ENCODE data around the gene IRX4. TPM values are rescaled to one million over a fixed set of nuclear protein-coding genes. Genes with fewer than 3 reads are reported as not detected.

The IRX4 gene
- total and polyA plus RNA-seq, 4 donors, result 0.06 to 0.54 (median 0.34) TPM

GRCh38 chr5:1894243-1894642, 11.5 kb upstream of the IRX4 start:
- Histone ChIP-seq H3K27me3 (ENCODE audit: control insufficient read depth, insufficient read depth, low read length) (peaks cover 14% of the 10 kb centered on the region), H3K9me3 (ENCODE audit: control insufficient read depth, insufficient read depth, low read length) (no peaks in the 10 kb centered on the region), H3K36me3 (ENCODE audit: control insufficient read depth, insufficient read depth, low read length) (no peaks in the 10 kb centered on the region), H3K27ac (ENCODE audit: low read depth, low read length) (no peak overlapping the region), H3K4me1 (ENCODE audit: control insufficient read depth, insufficient read depth, low read length) (peaks cover 8% of the 10 kb centered on the region), H3K4me3 (ENCODE audit: low read depth, low read length) (no peak overlapping the region)
- no peak for DNase-seq (ENCODE audit: low read depth in 4 of 6, low spot score in 6 of 6)
- 63% methylated on average over 4 of the region's 8 CpGs for WGBS (ENCODE audit: insufficient coverage)

- 80% methylated on average over 10 of the region's 10 CpGs for WGBS (ENCODE audit: insufficient coverage)
- H3K4me1 ChIP-seq (ENCODE audit: control insufficient read depth, insufficient read depth, low read length), result peaks cover 8% of the 10 kb centered on the region
- H3K27ac ChIP-seq (ENCODE audit: low read depth, low read length), result no peak overlapping the region
These were observed 11.0 kb upstream of the IRX4 start for GRCh38 chr5:1893754-1894153.

DNA sequence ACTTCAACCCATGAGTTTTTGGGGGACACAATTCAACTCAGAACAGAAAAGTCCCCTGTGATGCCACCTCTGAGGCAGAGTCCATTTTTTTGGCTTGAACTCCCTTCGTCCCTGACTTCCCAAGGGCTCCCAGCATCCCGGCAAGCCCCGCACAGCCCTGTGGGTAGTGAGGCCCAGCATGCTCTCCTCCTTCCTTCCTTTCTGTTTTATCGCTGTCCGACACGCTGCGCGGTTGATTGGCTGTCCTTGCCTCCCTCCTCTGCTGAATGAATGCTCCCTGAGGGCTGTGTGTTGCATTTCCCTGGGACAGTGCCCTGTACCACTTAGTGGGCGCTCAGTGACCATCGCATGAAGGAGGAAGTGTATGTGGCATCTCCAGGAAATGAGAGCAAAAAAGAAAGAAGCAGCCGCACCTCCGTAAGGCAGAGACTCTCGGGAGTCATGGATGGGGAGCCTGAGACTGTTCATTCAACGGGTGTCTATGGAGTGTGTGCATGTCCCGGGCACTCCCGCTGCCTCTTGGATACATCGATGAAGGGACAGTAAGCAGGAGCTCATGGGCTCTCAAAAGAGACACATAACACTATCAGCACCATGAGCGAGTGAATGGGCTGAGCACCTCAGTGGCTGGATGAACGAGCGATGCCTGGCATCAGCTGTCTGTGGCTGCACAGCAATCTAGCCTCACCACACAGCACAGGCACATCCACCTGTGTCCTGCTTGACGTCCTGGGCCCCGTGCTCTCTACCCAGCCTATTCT, 10.1 kb upstream of the IRX4 start:
- Histone ChIP-seq H3K9me3 (ENCODE audit: control insufficient read depth, insufficient read depth, low read length) (no peaks in the 10 kb centered on the region), H3K4me3 (ENCODE audit: low read depth, low read length) (no peak overlapping the region), H3K27me3 (ENCODE audit: control insufficient read depth, insufficient read depth, low read length) (peaks cover 27% of the 10 kb centered on the region), H3K36me3 (ENCODE audit: control insufficient read depth, insufficient read depth, low read length) (no peaks in the 10 kb centered on the region), H3K4me1 (ENCODE audit: control insufficient read depth, insufficient read depth, low read length) (peaks cover 8% of the 10 kb centered on the region), H3K27ac (ENCODE audit: low read depth, low read length) (no peak overlapping the region)
- 88% methylated on average over 14 of the region's 22 CpGs for WGBS (ENCODE audit: insufficient coverage)
- no peak for DNase-seq (ENCODE audit: low read depth in 4 of 6, low spot score in 6 of 6)

More at GRCh38 chr5:1893754-1894153, 11.0 kb upstream of the IRX4 start:
- Histone ChIP-seq H3K36me3 (ENCODE audit: control insufficient read depth, insufficient read depth, low read length) (no peaks in the 10 kb centered on the region), H3K4me3 (ENCODE audit: low read depth, low read length) (no peak overlapping the region), H3K9me3 (ENCODE audit: control insufficient read depth, insufficient read depth, low read length) (no peaks in the 10 kb centered on the region), H3K27me3 (ENCODE audit: control insufficient read depth, insufficient read depth, low read length) (peaks cover 18% of the 10 kb centered on the region)
- no peak for DNase-seq (ENCODE audit: low read depth in 4 of 6, low spot score in 6 of 6)

DNA sequence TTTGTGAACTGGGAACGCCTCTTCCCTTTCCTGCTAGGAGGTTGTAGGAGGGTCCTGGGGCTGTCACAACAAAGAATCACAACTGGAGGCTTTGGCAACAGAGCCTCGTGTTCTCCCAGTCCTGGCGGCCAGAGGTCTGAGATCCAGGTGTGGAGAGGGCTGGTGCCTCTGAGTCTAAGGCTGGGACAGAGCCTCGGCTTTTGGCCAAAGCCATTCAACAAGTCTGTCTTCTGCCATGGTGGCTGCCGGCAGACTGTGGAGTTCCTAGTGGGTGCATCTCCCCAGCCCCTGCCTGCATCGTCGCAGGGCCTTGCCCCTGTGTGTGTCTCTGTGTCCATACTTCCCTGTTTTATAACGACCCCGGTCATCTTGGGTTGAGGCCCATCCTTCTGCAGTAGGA, 9.5 kb upstream of the IRX4 start:
- DNase-seq (ENCODE audit: low read depth in 4 of 6, low spot score in 6 of 6), result no peak
- WGBS (ENCODE audit: insufficient coverage), result 78% methylated on average over 9 of the region's 9 CpGs

GRCh38 chr5:1891391-1891790, 8.7 kb upstream of the IRX4 start:
- peaks cover 36% of the 10 kb centered on the region for H3K27me3 ChIP-seq (ENCODE audit: control insufficient read depth, insufficient read depth, low read length)
- H3K4me3 ChIP-seq (ENCODE audit: low read depth, low read length), result no peak overlapping the region
- H3K27ac ChIP-seq (ENCODE audit: low read depth, low read length), result no peak overlapping the region
- peaks cover 16% of the 10 kb centered on the region for H3K4me1 ChIP-seq (ENCODE audit: control insufficient read depth, insufficient read depth, low read length)
- no peaks in the 10 kb centered on the region for H3K36me3 ChIP-seq (ENCODE audit: control insufficient read depth, insufficient read depth, low read length)
- WGBS (ENCODE audit: insufficient coverage), result 83% methylated on average over 14 of the region's 16 CpGs
- DNase-seq (ENCODE audit: low read depth in 4 of 6, low spot score in 6 of 6), result no peak
- H3K9me3 ChIP-seq (ENCODE audit: control insufficient read depth, insufficient read depth, low read length), result no peaks in the 10 kb centered on the region

More for the DNA sequence above, 9.5 kb upstream of the IRX4 start:
- Histone ChIP-seq H3K27me3 (ENCODE audit: control insufficient read depth, insufficient read depth, low read length) (peaks cover 34% of the 10 kb centered on the region), H3K4me3 (ENCODE audit: low read depth, low read length) (no peak overlapping the region), H3K27ac (ENCODE audit: low read depth, low read length) (no peak overlapping the region), H3K9me3 (ENCODE audit: control insufficient read depth, insufficient read depth, low read length) (no peaks in the 10 kb centered on the region), H3K36me3 (ENCODE audit: control insufficient read depth, insufficient read depth, low read length) (no peaks in the 10 kb centered on the region), H3K4me1 (ENCODE audit: control insufficient read depth, insufficient read depth, low read length) (peaks cover 12% of the 10 kb centered on the region)

DNA sequence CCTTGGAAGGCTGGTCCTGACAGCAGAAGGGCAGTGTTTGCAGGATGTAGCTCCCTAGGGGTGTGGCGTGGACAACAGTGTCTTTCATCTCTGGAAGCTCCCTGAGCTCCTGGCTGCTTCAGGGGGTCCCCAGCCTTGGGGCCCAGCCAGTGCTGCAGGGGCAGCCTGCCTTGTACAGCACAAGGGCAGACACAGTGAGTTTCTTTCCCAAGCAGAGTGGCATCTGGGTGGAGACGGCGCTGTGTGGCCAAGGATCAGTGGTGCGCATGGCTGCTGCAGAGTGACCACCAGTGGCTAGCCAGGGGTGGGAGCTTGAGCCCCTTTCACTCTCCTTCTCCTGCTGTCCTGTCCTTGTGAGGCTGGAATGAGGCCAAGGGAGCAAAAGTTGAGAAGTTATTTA, 7.6 kb upstream of the IRX4 start:
- H3K36me3 ChIP-seq (ENCODE audit: control insufficient read depth, insufficient read depth, low read length), result no peaks in the 10 kb centered on the region
- 66% methylated on average over 4 of the region's 4 CpGs for WGBS (ENCODE audit: insufficient coverage)
- peaks cover 11% of the 10 kb centered on the region for H3K4me1 ChIP-seq (ENCODE audit: control insufficient read depth, insufficient read depth, low read length)
- no peak overlapping the region for H3K27ac ChIP-seq (ENCODE audit: low read depth, low read length)
- no peak overlapping the region for H3K4me3 ChIP-seq (ENCODE audit: low read depth, low read length)
- no peaks in the 10 kb centered on the region for H3K9me3 ChIP-seq (ENCODE audit: control insufficient read depth, insufficient read depth, low read length)
- H3K27me3 ChIP-seq (ENCODE audit: control insufficient read depth, insufficient read depth, low read length), result peaks cover 45% of the 10 kb centered on the region
- no peak for DNase-seq (ENCODE audit: low read depth in 4 of 6, low spot score in 6 of 6)

GRCh38 chr5:1889321-1890065, 6.8 kb upstream of the IRX4 start:
- peaks cover 53% of the 10 kb centered on the region for H3K27me3 ChIP-seq (ENCODE audit: control insufficient read depth, insufficient read depth, low read length)
- DNase-seq (ENCODE audit: low read depth in 4 of 6, low spot score in 6 of 6), result no peak
- 69% methylated on average over 13 of the region's 13 CpGs for WGBS (ENCODE audit: insufficient coverage)
- H3K4me1 ChIP-seq (ENCODE audit: control insufficient read depth, insufficient read depth, low read length), result peaks cover 11% of the 10 kb centered on the region
- H3K36me3 ChIP-seq (ENCODE audit: control insufficient read depth, insufficient read depth, low read length), result no peaks in the 10 kb centered on the region
- no peak overlapping the region for H3K27ac ChIP-seq (ENCODE audit: low read depth, low read length)
- H3K9me3 ChIP-seq (ENCODE audit: control insufficient read depth, insufficient read depth, low read length), result no peaks in the 10 kb centered on the region
- no peak overlapping the region for H3K4me3 ChIP-seq (ENCODE audit: low read depth, low read length)

DNA sequence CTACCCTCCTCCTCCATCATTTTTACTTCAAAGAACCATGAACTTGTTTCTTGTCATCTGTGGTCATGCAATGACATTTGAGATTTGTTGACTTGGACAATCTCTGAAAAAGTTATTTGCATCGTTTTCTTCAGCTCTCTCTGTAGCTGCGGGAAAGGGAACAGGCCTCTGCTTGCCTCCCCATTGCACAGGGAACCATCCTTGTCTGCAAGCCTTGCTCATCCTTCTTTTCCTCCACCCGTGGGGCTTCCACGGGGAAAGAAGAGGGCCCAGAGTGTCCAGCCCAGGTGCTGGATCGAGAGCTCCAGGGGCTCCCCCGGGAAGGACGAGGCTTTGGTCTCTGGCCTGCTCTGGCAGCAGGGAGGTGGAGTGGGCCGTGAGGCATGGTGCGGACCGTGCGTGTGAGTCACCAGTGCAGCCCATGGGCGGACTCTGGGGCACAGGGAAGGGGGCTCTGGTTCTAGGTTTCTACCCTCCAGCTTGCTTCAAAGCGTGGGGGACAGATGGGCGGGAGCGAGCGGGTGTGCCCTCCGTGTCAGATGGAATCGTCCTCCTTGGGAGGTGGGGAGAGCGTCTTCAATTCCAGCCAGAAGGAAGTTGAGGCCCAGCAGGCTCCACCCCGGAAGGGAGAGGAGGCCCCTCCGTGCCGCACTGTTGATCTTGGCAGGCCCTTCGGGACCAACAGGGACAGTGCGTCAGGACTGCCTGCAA, 6.0 kb upstream of the IRX4 start:
- H3K27ac ChIP-seq (ENCODE audit: low read depth, low read length), result no peak overlapping the region
- peaks cover 16% of the 10 kb centered on the region for H3K4me1 ChIP-seq (ENCODE audit: control insufficient read depth, insufficient read depth, low read length)
- DNase-seq (ENCODE audit: low read depth in 4 of 6, low spot score in 6 of 6), result no peak
- H3K27me3 ChIP-seq (ENCODE audit: control insufficient read depth, insufficient read depth, low read length), result peaks cover 58% of the 10 kb centered on the region
- H3K36me3 ChIP-seq (ENCODE audit: control insufficient read depth, insufficient read depth, low read length), result no peaks in the 10 kb centered on the region
- no peak overlapping the region for H3K4me3 ChIP-seq (ENCODE audit: low read depth, low read length)
- H3K9me3 ChIP-seq (ENCODE audit: control insufficient read depth, insufficient read depth, low read length), result no peaks in the 10 kb centered on the region
- WGBS (ENCODE audit: insufficient coverage), result 79% methylated on average over 20 of the region's 24 CpGs

DNA sequence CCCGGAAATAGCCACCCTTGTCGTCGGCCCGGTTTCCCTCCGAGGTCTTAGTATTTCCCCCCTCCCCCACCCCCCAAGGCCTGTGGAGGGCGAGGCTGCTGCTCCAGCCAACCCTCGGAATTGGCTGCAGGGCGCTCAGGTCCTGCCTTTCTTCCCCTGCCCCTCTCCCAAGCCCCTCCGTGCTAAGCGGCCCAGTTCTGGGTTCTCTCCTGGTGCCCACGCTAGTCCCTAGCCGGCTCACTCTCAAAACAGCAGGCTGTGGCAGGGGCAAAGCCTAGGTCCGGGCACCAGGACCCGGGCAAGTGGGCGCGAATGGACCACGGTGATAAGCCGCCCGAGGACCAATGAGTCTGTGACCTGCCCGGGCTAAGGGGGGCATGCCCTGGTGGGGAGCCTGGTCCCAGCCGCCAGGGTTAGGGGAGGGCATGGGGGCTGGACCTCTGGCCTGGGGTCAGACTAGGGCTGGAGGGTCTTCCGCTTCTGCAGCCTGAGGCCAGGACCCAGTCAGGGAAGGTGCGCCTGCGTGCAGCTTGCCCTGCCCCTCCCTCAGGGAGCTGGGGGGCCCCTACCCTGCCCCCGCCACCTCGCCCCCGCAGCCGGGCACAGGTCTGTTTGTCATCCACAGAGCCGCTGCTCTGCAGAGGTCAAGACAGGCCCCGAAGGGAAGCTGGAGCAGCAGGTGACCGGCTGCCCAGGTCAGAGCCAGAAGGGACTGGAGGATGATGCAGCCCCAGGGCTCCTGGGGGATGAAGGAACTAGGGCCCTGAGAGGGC, 5.0 kb upstream of the IRX4 start:
- Histone ChIP-seq H3K9me3 (ENCODE audit: control insufficient read depth, insufficient read depth, low read length) (no peaks in the 10 kb centered on the region), H3K4me3 (ENCODE audit: low read depth, low read length) (no peak overlapping the region), H3K36me3 (ENCODE audit: control insufficient read depth, insufficient read depth, low read length) (no peaks in the 10 kb centered on the region), H3K4me1 (ENCODE audit: control insufficient read depth, insufficient read depth, low read length) (peaks cover 26% of the 10 kb centered on the region), H3K27me3 (ENCODE audit: control insufficient read depth, insufficient read depth, low read length) (peaks cover 67% of the 10 kb centered on the region), H3K27ac (ENCODE audit: low read depth, low read length) (no peak overlapping the region)
- no peak for DNase-seq (ENCODE audit: low read depth in 4 of 6, low spot score in 6 of 6)
- 21% methylated on average over 30 of the region's 31 CpGs for WGBS (ENCODE audit: insufficient coverage)
